Measurements from ENCODE around the gene SIPA1L3. TPM values are rescaled to one million over a fixed set of nuclear protein-coding genes. Genes with fewer than 3 reads are reported as not detected.
"Not testable (repeated sequence)": the region's sequence is repeated elsewhere in the genome, so short reads cannot be mapped to it uniquely, and the experiment has no call there.

Gene SIPA1L3, protein sequence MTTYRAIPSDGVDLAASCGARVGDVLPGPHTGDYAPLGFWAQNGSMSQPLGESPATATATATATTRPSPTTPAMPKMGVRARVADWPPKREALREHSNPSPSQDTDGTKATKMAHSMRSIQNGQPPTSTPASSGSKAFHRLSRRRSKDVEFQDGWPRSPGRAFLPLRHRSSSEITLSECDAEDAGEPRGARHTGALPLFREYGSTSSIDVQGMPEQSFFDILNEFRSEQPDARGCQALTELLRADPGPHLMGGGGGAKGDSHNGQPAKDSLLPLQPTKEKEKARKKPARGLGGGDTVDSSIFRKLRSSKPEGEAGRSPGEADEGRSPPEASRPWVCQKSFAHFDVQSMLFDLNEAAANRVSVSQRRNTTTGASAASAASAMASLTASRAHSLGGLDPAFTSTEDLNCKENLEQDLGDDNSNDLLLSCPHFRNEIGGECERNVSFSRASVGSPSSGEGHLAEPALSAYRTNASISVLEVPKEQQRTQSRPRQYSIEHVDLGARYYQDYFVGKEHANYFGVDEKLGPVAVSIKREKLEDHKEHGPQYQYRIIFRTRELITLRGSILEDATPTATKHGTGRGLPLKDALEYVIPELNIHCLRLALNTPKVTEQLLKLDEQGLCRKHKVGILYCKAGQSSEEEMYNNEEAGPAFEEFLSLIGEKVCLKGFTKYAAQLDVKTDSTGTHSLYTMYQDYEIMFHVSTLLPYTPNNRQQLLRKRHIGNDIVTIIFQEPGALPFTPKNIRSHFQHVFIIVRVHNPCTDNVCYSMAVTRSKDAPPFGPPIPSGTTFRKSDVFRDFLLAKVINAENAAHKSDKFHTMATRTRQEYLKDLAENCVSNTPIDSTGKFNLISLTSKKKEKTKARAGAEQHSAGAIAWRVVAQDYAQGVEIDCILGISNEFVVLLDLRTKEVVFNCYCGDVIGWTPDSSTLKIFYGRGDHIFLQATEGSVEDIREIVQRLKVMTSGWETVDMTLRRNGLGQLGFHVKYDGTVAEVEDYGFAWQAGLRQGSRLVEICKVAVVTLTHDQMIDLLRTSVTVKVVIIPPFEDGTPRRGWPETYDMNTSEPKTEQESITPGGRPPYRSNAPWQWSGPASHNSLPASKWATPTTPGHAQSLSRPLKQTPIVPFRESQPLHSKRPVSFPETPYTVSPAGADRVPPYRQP (N-terminal part only)
- total RNA-seq: 10 to 100 TPM; 11.1 to 25.3 (median 14.5) TPM

- 0% methylated on average over 8 to 14 of the region's 95 CpGs for WGBS, 2 donors
- intact Hi-C loops (cut with DNase I): loop anchor here (5.0 kb wide), 1 partner anchor 185 kb away; no protein-coding TSS in a partner anchor
Measured at GRCh38 chr19:37906869-37907734, at the start of gene SIPA1L3. Gene SIPA1L3, plus strand, starts transcription at chr19:37907208. Its CDS starts 174,358 bp downstream, at chr19:38081566.

GRCh38 chr19:37864501-37864900 lies 42.5 kb upstream of the SIPA1L3 start:
- Histone ChIP-seq H3K4me1 (peaks cover 0 to 17% (median 0%) of the 10 kb centered on the region in 3 donors), H3K9me3 (peaks cover 0 to under 1% (median 0%) of the 10 kb centered on the region in 3 donors), H3K4me3 (no peak overlapping the region), H3K27ac (no peak overlapping the region), H3K36me3 (no peaks in the 10 kb centered on the region), H3K27me3 (no peaks in the 10 kb centered on the region)
- WGBS, 2 donors: 81 to 89% methylated on average over 3 of the region's 3 CpGs
- TF ChIP-seq POLR2A (IDR thresholded peaks at IDR 0.05) (no peak), CTCF (IDR thresholded peaks at IDR 0.05) (no peak)
- no peak for DNase-seq
- intact Hi-C loops (cut with DNase I): no loop called here

More at GRCh38 chr19:37906869-37907734, at the start of gene SIPA1L3:
- Histone ChIP-seq H3K4me1 (peaks cover 6 to 33% (median 14%) of the 10 kb centered on the region in 3 donors), H3K27ac (peak within 1 kb of the TSS; percentile 75 to 84 (median 80)), H3K4me3 (peak within 1 kb of the TSS; percentile 85 to 98 (median 93)), H3K27me3 (no peaks in the 10 kb centered on the region), H3K36me3 (no peaks in the 10 kb centered on the region), H3K9me3 (no peaks in the 10 kb centered on the region)
- peak; percentile 85 for DNase-seq
- TF ChIP-seq CTCF (IDR thresholded peaks at IDR 0.05) (peak in 4 of 6 experiments; percentile 4 to 38 (median 8)), POLR2A (IDR thresholded peaks at IDR 0.05) (peak in 3 of 4 donors; percentile 18 to 64 (median 26))

DNA sequence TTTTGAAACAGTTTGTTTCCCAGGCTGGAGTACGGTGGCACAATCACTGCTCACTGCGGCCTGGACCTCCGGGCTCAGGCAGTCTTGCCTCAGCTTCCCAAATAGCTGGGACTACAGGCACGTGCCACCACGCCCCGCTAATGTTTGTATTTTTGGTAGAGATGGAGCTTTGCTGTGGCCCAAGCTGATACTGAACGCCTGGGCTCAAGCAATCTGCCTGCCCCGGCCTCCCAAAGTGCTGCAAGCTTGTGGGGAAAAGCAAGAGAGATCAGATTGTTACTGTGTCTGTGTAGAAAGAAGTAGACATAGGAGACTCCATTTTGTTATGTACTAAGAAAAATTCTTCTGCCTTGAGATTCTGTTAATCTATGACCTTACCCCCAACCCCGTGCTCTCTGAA lies 41.1 kb upstream of the SIPA1L3 start:
- H3K4me3 ChIP-seq; intact Hi-C loops (cut with DNase I); H3K36me3 ChIP-seq; H3K27me3 ChIP-seq; DNase-seq: not testable (repeated sequence)
- H3K27ac ChIP-seq: peak overlapping the region in 2 of 4 donors; percentile 20 to 40
- WGBS, 2 donors: 75 to 79% methylated on average over 6 to 7 of the region's 9 CpGs
- peaks cover 0 to 10% (median 0%) of the 10 kb centered on the region in 3 donors for H3K9me3 ChIP-seq
- H3K4me1 ChIP-seq: peaks cover 0 to 17% (median 0%) of the 10 kb centered on the region in 3 donors

DNA sequence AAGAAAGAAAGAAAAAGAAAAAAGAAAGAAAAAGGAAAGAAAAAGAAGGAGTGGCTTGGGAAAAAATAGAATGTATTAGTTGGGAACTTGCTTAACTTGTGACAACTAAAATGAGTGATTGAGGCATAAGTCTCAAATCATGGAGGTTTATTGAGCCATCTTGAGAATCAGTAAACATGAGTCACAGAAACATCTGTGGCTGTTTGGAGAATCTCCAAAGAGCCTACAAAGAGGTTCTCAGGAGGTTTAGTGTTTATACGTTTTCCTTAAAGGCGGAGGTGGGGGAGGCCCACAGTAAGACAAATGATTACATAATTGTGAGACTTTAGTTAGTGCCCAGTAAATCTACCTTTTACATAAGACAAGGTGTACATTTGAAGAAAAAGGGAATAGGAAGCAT lies 39.2 kb upstream of the SIPA1L3 start:
- H3K27ac ChIP-seq: peak overlapping the region in 3 of 4 donors; percentile 62 to 77 (median 75)
- 19 to 23% methylated on average over 2 of the region's 2 CpGs for WGBS, 2 donors
- DNase-seq: no peak
- H3K4me3 ChIP-seq: no peak overlapping the region
- intact Hi-C loops (cut with DNase I): no loop called here
- H3K4me1 ChIP-seq: peaks cover 0 to 17% (median 0%) of the 10 kb centered on the region in 3 donors
- H3K27me3 ChIP-seq: no peaks in the 10 kb centered on the region
- TF ChIP-seq POLR2A (IDR thresholded peaks at IDR 0.05) (no peak), CTCF (IDR thresholded peaks at IDR 0.05) (no peak)
- no peaks in the 10 kb centered on the region for H3K36me3 ChIP-seq
- peaks cover 0 to 10% (median 0%) of the 10 kb centered on the region in 3 donors for H3K9me3 ChIP-seq
